ENCODE data around the gene PHF21B.

- TF ChIP-seq POLR2A (IDR thresholded peaks at IDR 0.05) (no peak), CTCF (IDR thresholded peaks at IDR 0.05) (no peak)
Measured at GRCh38 chr22:44956840-44957767, 52.7 kb downstream of the PHF21B start.

Data from uterus (tissue), 2 donors.